Activated T-cell treated with anti-CD3 and anti-CD28 coated beads, Interleukin-2, amount 50 U/mL, for 48 hours (primary cell): Measurements from ENCODE around the gene TTC28.

ENCODE experiments used
- DNase-seq, 2 experiments: peaks; one replicate each; pipeline ENCODE4 v3.0.0-alpha.2; 2020

TTC28 gene

GRCh38 chr22:28015676-28016601 lies 663.7 kb downstream of the TTC28 start:
- DNase-seq = no peak

GRCh38 chr22:28015046-28015425 lies 664.6 kb downstream of the TTC28 start:
- DNase-seq = no peak

- no peak for DNase-seq
These were observed 665.2 kb downstream of the TTC28 start for GRCh38 chr22:28014211-28015045.

- DNase-seq = no peak
These were observed 666.0 kb downstream of the TTC28 start for GRCh38 chr22:28013611-28014010.

GRCh38 chr22:28012832-28013460 lies 666.7 kb downstream of the TTC28 start:
- no peak for DNase-seq

GRCh38 chr22:28009272-28009827 lies 670.3 kb downstream of the TTC28 start:
- DNase-seq = peak; percentile 82 to 86

- DNase-seq = no peak
These were observed 671.0 kb downstream of the TTC28 start for GRCh38 chr22:28008649-28009048.

GRCh38 chr22:28008056-28008455 lies 671.6 kb downstream of the TTC28 start:
- no peak for DNase-seq

- no peak for DNase-seq
These were observed 673.4 kb downstream of the TTC28 start for GRCh38 chr22:28006271-28006670.

GRCh38 chr22:28005513-28005912 lies 674.1 kb downstream of the TTC28 start:
- DNase-seq = no peak

GRCh38 chr22:28004021-28004420 lies 675.6 kb downstream of the TTC28 start:
- no peak for DNase-seq

- no peak for DNase-seq
These were observed 676.6 kb downstream of the TTC28 start for GRCh38 chr22:28002863-28003565.

- DNase-seq = no peak
These were observed 677.4 kb downstream of the TTC28 start for GRCh38 chr22:28002181-28002700.

GRCh38 chr22:28001171-28001835 lies 678.3 kb downstream of the TTC28 start:
- DNase-seq = no peak

GRCh38 chr22:28000361-28000760 lies 679.3 kb downstream of the TTC28 start:
- no peak for DNase-seq

- no peak for DNase-seq
These were observed 679.8 kb downstream of the TTC28 start for GRCh38 chr22:27999876-28000275.

- DNase-seq = no peak
These were observed 680.9 kb downstream of the TTC28 start for GRCh38 chr22:27998511-27999410.

GRCh38 chr22:27997538-27997937 lies 682.1 kb downstream of the TTC28 start:
- no peak for DNase-seq

- no peak for DNase-seq
These were observed 682.7 kb downstream of the TTC28 start for GRCh38 chr22:27996981-27997380.

- no peak for DNase-seq
These were observed 683.1 kb downstream of the TTC28 start for GRCh38 chr22:27996529-27996925.
